ENCODE results near the gene PTOV1.

GRCh38 chr19:49895566-49896297, 44.8 kb downstream of the PTOV1 start:
- TF ChIP-seq ZNF624 (tag by site-specific recombination; IDR thresholded peaks at IDR 0.05) (no peak), YY1 (tag by site-specific recombination; IDR thresholded peaks at IDR 0.05) (no peak), SP2 (tag by site-specific recombination; IDR thresholded peaks at IDR 0.05) (no peak), ZNF514 (tag by site-specific recombination; IDR thresholded peaks at IDR 0.05) (no peak), ZNF214 (tag by site-specific recombination; IDR thresholded peaks at IDR 0.05; ENCODE audit: borderline replicate concordance) (no peak), ZNF169 (tag by site-specific recombination; IDR thresholded peaks at IDR 0.05) (no peak), ZNF391 (tag by site-specific recombination; IDR thresholded peaks at IDR 0.05; ENCODE audit: borderline replicate concordance, low read depth) (no peak), ZNF513 (tag by site-specific recombination; IDR thresholded peaks at IDR 0.05) (no peak), REST (tag by site-specific recombination; IDR thresholded peaks at IDR 0.05) (no peak)
- TF ChIP-seq, protein P1, sequence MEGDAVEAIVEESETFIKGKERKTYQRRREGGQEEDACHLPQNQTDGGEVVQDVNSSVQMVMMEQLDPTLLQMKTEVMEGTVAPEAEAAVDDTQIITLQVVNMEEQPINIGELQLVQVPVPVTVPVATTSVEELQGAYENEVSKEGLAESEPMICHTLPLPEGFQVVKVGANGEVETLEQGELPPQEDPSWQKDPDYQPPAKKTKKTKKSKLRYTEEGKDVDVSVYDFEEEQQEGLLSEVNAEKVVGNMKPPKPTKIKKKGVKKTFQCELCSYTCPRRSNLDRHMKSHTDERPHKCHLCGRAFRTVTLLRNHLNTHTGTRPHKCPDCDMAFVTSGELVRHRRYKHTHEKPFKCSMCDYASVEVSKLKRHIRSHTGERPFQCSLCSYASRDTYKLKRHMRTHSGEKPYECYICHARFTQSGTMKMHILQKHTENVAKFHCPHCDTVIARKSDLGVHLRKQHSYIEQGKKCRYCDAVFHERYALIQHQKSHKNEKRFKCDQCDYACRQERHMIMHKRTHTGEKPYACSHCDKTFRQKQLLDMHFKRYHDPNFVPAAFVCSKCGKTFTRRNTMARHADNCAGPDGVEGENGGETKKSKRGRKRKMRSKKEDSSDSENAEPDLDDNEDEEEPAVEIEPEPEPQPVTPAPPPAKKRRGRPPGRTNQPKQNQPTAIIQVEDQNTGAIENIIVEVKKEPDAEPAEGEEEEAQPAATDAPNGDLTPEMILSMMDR (tag by site-specific recombination; IDR thresholded peaks at IDR 0.05): no peak

Measured in HEK293 (cell line).